Calu3 (cell line): ENCODE data around the gene CMTM8. TPM values are rescaled to one million over a fixed set of nuclear protein-coding genes. Genes with fewer than 3 reads are reported as not detected.

Experiments
- BruUV-seq: library from RNA; stranded (reverse); fragments of 400-500 nt; replicated peaks from 2 replicates; lab custom pipeline; 2021; lab: Mats Ljungman, UMichigan
- CTCF ChIA-PET: fragments of 300-600 bp; sonication (Branson Sonifier 250); formaldehyde crosslinking; loops from one replicate; lab custom pipeline; 2022; ENCODE audit warnings: antibody characterized with exemption; lab: Charles Lee
- DNase-seq: peaks from one replicate; pipeline ENCODE4 v3.0.0; 2022
- H3K27ac Mint-ChIP-seq: one replicate; pipeline ENCODE4 v1.8.0; 2022; ENCODE audit warnings: mixed read lengths; ENCODE audit not compliant: unreplicated experiment
- H3K27me3 Mint-ChIP-seq: one replicate; pipeline ENCODE4 v1.8.0; 2022; ENCODE audit warnings: mixed read lengths; ENCODE audit not compliant: unreplicated experiment
- H3K36me3 Mint-ChIP-seq: one replicate; pipeline ENCODE4 v1.8.0; 2022; ENCODE audit warnings: mild to moderate bottlenecking, moderate library complexity, mixed read lengths; ENCODE audit not compliant: insufficient read depth, unreplicated experiment
- H3K4me1 Mint-ChIP-seq: one replicate; pipeline ENCODE4 v1.8.0; 2022; ENCODE audit warnings: mild to moderate bottlenecking, low read depth, mixed read lengths; ENCODE audit not compliant: unreplicated experiment
- H3K4me3 Mint-ChIP-seq: one replicate; pipeline ENCODE4 v1.8.0; 2022; ENCODE audit warnings: mild to moderate bottlenecking, low read depth, moderate library complexity, mixed read lengths; ENCODE audit not compliant: unreplicated experiment
- H3K9me3 Mint-ChIP-seq: one replicate; pipeline ENCODE4 v1.8.0; 2022; ENCODE audit warnings: low read depth, mixed read lengths; ENCODE audit not compliant: unreplicated experiment
- CTCF ChIP-seq: fragments of 200-600 bp; IDR thresholded peaks from one replicate; pipeline ENCODE4 v1.8.0; 2022; ENCODE audit warnings: antibody characterized with exemption; ENCODE audit not compliant: unreplicated experiment
- intact Hi-C: fragments of 100-400 bp; cut with micrococcal nuclease; formaldehyde crosslinking; loops from one replicate; pipeline ENCODE4 v1.10.0; 2022; ENCODE audit not compliant: unreplicated experiment
- total RNA-seq: library from RNA; stranded (reverse); gene quantifications from 2 replicates; pipeline ENCODE4 v1.2.3, GENCODE V29; 2022

CMTM8 gene
- total RNA-seq, 1 experiment from 2014 or later: 19.0 TPM

DNA sequence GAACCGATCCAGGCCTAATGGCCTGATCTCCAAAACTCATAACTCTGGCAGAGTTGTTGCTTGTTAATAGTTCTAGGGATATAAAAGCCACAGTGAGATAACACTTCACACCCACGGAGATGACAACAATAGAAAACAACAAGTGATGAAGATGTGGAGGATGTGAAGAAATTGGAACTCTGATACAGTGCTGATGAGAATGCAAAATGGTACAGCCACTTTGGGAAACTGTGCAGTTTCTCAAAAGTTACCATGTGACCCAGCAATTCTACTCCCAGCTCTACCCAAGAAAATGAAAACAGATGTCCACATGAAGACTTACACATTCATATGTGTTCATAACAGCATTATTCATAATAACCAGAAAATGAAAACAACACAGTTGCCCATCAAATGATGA, 157.0 kb downstream of the CMTM8 start:
- TF ChIP-seq CTCF: no peak

DNA sequence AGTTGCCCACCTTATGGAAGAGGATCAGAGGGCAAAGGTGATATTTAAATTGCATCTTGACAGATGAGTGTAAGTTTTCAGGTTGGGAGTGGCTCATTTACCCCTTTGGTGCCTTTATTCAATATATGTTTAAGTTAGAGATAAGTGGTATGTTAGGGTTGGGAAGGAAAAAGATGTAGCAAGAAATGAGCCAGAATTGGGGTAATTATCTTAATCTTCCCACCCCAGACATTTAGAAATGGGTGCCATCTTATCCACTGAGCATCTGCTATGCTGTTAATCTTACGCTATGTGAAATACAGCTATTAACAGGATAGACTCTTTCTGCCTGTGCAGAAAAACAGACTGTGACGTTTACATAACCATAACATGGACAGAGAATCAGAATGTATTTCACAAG, 159.5 kb downstream of the CMTM8 start:
- peaks cover 73% of the 10 kb centered on the region for H3K36me3 Mint-ChIP-seq
- no TSS peak for BruUV-seq
- DNase-seq: no peak
- peaks cover 75% of the 10 kb centered on the region for H3K4me1 Mint-ChIP-seq
- peak overlapping the region; percentile 10 for H3K27ac Mint-ChIP-seq
- TF ChIP-seq CTCF: no peak
- intact Hi-C loops: loop anchor here (2.0 to 5.0 kb wide), 2 partner anchors 101 to 221 kb away; no protein-coding TSS in a partner anchor
- CTCF ChIA-PET: no interaction called here
- H3K9me3 Mint-ChIP-seq: no peaks in the 10 kb centered on the region
- H3K4me3 Mint-ChIP-seq: no peak overlapping the region
- H3K27me3 Mint-ChIP-seq: no peaks in the 10 kb centered on the region

More for the DNA sequence above, 157.0 kb downstream of the CMTM8 start:
- H3K27ac Mint-ChIP-seq: peak overlapping the region; percentile 50
- intact Hi-C loops: loop anchor here (5.0 kb wide), 1 partner anchor 98 kb away; no protein-coding TSS in a partner anchor
- no peaks in the 10 kb centered on the region for H3K9me3 Mint-ChIP-seq
- no peaks in the 10 kb centered on the region for H3K27me3 Mint-ChIP-seq
- H3K4me1 Mint-ChIP-seq: peaks cover 57% of the 10 kb centered on the region
- H3K36me3 Mint-ChIP-seq: peaks cover 72% of the 10 kb centered on the region
- CTCF ChIA-PET: interaction anchor here (0.6 kb wide), 1 partner anchor 127 kb away, joined by 3 read pairs; no protein-coding TSS in a partner anchor
- DNase-seq: no peak
- BruUV-seq: no TSS peak
- peak overlapping the region; percentile 98 for H3K4me3 Mint-ChIP-seq

DNA sequence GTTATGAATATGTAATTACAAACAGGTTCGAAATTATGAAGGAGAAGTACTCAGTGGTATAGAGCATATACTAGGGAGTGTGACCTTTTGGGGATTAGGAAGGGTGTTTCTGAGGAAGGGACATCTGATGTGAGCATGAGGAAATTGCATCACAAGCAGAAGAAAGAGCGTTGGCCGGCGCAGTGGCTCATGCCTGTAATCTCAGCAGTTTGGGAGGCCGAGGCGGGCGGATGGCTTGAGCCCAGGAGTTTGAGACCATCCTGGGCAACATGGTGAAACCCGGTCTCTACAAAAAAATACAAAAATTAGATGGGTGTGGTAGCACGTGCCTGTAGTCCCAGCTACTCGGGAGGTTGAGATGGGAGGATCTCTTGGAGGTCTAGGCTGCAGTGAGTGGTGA, 160.1 kb downstream of the CMTM8 start:
- no TSS peak for BruUV-seq

DNA sequence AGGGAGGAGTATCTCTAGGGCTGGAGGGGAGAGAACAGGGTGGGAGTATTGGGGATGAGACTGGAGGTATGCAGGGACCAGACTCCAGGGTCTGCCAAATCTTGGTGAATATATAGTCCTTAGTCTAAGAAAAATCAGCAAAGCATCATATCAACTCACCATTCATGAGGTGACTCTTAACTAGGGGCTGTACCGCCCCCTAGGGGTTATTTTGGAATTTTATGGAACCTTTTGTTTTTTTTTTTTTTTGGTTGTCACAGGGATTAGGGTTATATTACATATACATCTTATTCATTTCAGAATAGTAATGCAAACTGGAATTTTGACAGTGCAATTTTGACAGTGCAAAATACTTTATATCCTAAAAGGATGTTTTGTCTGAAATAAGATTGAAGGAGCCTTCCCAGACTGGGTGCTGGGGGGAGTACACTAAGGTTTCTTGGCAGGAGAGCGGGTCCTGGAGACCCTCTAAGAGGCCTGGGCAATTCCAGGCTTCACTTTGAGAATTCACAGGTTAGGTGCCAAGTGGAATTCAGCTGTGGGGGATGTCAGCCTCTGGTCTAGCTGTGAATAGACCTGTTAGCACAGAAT, 160.6 kb downstream of the CMTM8 start:
- CTCF ChIA-PET: interaction anchor here (2.3 kb wide), 1 partner anchor 69 kb away, joined by 7 read pairs; no protein-coding TSS in a partner anchor
- Mint-ChIP-seq H3K4me1 (peaks cover 85% of the 10 kb centered on the region), H3K27ac (peak overlapping the region; percentile 50), H3K36me3 (peaks cover 68% of the 10 kb centered on the region), H3K9me3 (no peaks in the 10 kb centered on the region), H3K4me3 (peak overlapping the region; percentile 48), H3K27me3 (no peaks in the 10 kb centered on the region)
- DNase-seq: peak; percentile 53
- intact Hi-C loops: loop anchor here (2.0 to 5.0 kb wide), 2 partner anchors 102 to 222 kb away; no protein-coding TSS in a partner anchor
- BruUV-seq: no TSS peak
- TF ChIP-seq CTCF: peak; percentile 35

More for the DNA sequence above, 160.1 kb downstream of the CMTM8 start:
- peaks cover 81% of the 10 kb centered on the region for H3K4me1 Mint-ChIP-seq
- H3K27ac Mint-ChIP-seq: peak overlapping the region; percentile 10
- H3K4me3 Mint-ChIP-seq: peak overlapping the region; percentile 48
- no peaks in the 10 kb centered on the region for H3K27me3 Mint-ChIP-seq
- H3K9me3 Mint-ChIP-seq: no peaks in the 10 kb centered on the region
- TF ChIP-seq CTCF: no peak
- H3K36me3 Mint-ChIP-seq: peaks cover 71% of the 10 kb centered on the region
- no peak for DNase-seq
- intact Hi-C loops: loop anchor here (2.0 to 5.0 kb wide), 2 partner anchors 101 to 222 kb away; no protein-coding TSS in a partner anchor
- CTCF ChIA-PET: no interaction called here
